Neuronal stem cell (in vitro differentiated cells): Measurements from ENCODE around the gene RPLP1. TPM values are rescaled to one million over a fixed set of nuclear protein-coding genes. Genes with fewer than 3 reads are reported as not detected.

Experiments
- DNase-seq: peaks from one replicate; pipeline ENCODE4 v3.0.0-alpha.2; 2013; ENCODE audit warnings: low spot score
- H2AFZ ChIP-seq: one replicate; pipeline ENCODE4 v1.6.1; 2013; ENCODE audit warnings: mild to moderate bottlenecking, low read length, inconsistent platforms
- H2AK5ac ChIP-seq: 2 replicates; pipeline ENCODE4 v1.6.1; 2013; ENCODE audit warnings: low read depth, mild to moderate bottlenecking, inconsistent platforms, low read length, moderate library complexity, mixed read lengths
- H2BK120ac ChIP-seq: 2 replicates; pipeline ENCODE4 v1.6.1; 2013; ENCODE audit warnings: low read depth, mild to moderate bottlenecking, inconsistent platforms, low read length, moderate library complexity, mixed read lengths
- H2BK12ac ChIP-seq: one replicate; pipeline ENCODE4 v1.6.1; 2013; ENCODE audit warnings: low read length, inconsistent platforms
- H2BK15ac ChIP-seq: 2 replicates; pipeline ENCODE4 v1.6.1; 2013; ENCODE audit warnings: mild to moderate bottlenecking, low read length, inconsistent platforms, mixed read lengths
- H2BK5ac ChIP-seq: one replicate; pipeline ENCODE4 v1.6.1; 2013; ENCODE audit warnings: inconsistent platforms, mild to moderate bottlenecking, low read length, moderate library complexity
- H3K14ac ChIP-seq: one replicate; pipeline ENCODE4 v1.6.1; 2013; ENCODE audit warnings: low read length, inconsistent platforms
- H3K18ac ChIP-seq: 2 replicates; pipeline ENCODE4 v1.6.1; 2013; ENCODE audit warnings: low read length, inconsistent platforms
- H3K23ac ChIP-seq: 2 replicates; pipeline ENCODE4 v1.6.1; 2013; ENCODE audit warnings: low read depth, mild to moderate bottlenecking, mixed read lengths, low read length, inconsistent platforms; ENCODE audit not compliant: poor library complexity
- H3K27ac ChIP-seq: replicated peaks from 3 replicates; pipeline ENCODE4 v1.5.1; 2013; ENCODE audit warnings: low read length, inconsistent platforms
- H3K27me3 ChIP-seq, 3 experiments: 2 replicates each; pipeline ENCODE4 v1.6.1; 2013; ENCODE audit warnings: low read length in 3 of 3, mild to moderate bottlenecking in 2 of 3, inconsistent platforms in 1 of 3, low read depth in 1 of 3, mixed read lengths in 1 of 3, moderate library complexity in 1 of 3; ENCODE audit not compliant: control insufficient read depth in 3 of 3, insufficient read depth in 3 of 3
- H3K36me3 ChIP-seq, 2 donors: replicated peaks in 1 of 2; 2 replicates each; pipeline ENCODE4 v1.6.1; 2013; ENCODE audit warnings: low read length in 2 of 2; ENCODE audit not compliant: control insufficient read depth in 2 of 2, insufficient read depth in 2 of 2
- H3K4ac ChIP-seq: 2 replicates; pipeline ENCODE4 v1.6.1; 2013; ENCODE audit warnings: inconsistent platforms, mild to moderate bottlenecking, low read length, moderate library complexity
- H3K4me1 ChIP-seq, 2 donors: 1 replicate in 1 of 2; 2 replicates in 1 of 2; pipeline ENCODE4 v1.6.1; 2013; ENCODE audit warnings: low read length in 2 of 2, low read depth in 1 of 2; ENCODE audit not compliant: control insufficient read depth in 2 of 2, insufficient read depth in 1 of 2
- H3K4me2 ChIP-seq: one replicate; pipeline ENCODE4 v1.6.1; 2013; ENCODE audit warnings: mild to moderate bottlenecking, low read length, inconsistent platforms; ENCODE audit not compliant: insufficient read depth, poor library complexity, severe bottlenecking
- H3K4me3 ChIP-seq, 2 donors: 2 replicates each; pipeline ENCODE4 v1.5.1; 2013; ENCODE audit warnings: low read length in 2 of 2, mild to moderate bottlenecking in 2 of 2, inconsistent platforms in 1 of 2, moderate library complexity in 1 of 2
- H3K79me1 ChIP-seq: one replicate; pipeline ENCODE4 v1.6.1; 2013; ENCODE audit warnings: low read depth, mild to moderate bottlenecking, inconsistent platforms, low read length, moderate library complexity
- H3K9ac ChIP-seq: one replicate; pipeline ENCODE4 v1.6.1; 2013; ENCODE audit warnings: mild to moderate bottlenecking, low read depth, low read length, inconsistent platforms; ENCODE audit not compliant: poor library complexity
- H3K9me3 ChIP-seq, 2 donors: replicated peaks in 1 of 2; 2 replicates each; pipeline versions ENCODE3 to v1.6.1; 2013; ENCODE audit warnings: low read length in 2 of 2, mild to moderate bottlenecking in 2 of 2, inconsistent platforms in 1 of 2, low read depth in 1 of 2, mixed read lengths in 1 of 2, moderate library complexity in 1 of 2; ENCODE audit not compliant: control insufficient read depth in 2 of 2, insufficient read depth in 1 of 2
- H4K8ac ChIP-seq: one replicate; pipeline ENCODE4 v1.6.1; 2013; ENCODE audit warnings: low read depth, mild to moderate bottlenecking, inconsistent platforms, low read length, moderate library complexity
- H4K91ac ChIP-seq: one replicate; pipeline ENCODE4 v1.6.1; 2013; ENCODE audit warnings: low read length, low read depth, mild to moderate bottlenecking, inconsistent platforms; ENCODE audit not compliant: poor library complexity
- WGBS, 2 donors: extraction: QIAGEN DNeasy Blood & Tissue Kit; methylation state at CpG; one replicate each; pipeline ENCODE4 v1.1.7; 2013; ENCODE audit warnings: missing lambda C conversion rate in 2 of 2, mixed read lengths in 1 of 2; ENCODE audit not compliant: insufficient read length in 2 of 2, insufficient replicate concordance in 1 of 2; ENCODE audit errors: extremely low coverage in 2 of 2; 5-methylcytosine and 5-hydroxymethylcytosine counted together
- small RNA-seq: library from polyadenylated mRNA; stranded (forward); fragments of <200 nt; extraction: miRNeasy Mini kit (QIAGEN cat#:217004); gene quantifications from one replicate; pipeline ENCODE3, GENCODE V24; 2013; ENCODE audit not compliant: insufficient read depth

The RPLP1 gene

DNA sequence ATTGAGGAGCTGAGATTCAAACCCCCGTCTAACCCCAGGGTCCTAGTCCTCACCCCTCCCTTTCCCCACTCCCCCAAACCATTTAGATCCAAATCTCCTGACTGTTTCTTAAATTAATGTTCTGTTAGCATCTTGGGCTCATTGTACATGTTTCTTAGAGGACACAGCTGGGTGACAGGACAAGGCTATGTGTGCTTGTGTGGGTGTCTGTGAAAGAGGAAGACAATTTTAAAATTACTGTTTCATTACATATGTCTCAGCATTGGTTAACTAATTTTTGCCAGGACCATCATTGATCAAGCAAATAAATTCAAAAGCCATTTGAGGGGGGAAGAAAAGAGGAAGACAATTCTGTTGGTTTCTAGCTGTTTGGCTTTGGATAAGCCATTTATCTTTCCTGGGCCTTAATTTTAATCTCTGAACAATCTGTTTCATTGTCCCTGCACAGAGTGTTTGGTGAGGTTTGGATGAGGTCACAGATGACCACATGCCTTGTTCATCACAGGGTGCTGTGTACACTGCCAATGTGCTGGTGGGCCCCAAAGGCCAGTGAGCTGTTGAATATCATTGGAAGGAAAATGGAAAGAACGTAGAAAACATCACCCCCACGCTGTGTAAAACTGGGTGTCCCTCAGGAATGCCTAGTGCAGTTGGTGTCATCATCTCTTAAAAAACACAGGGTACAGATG, 51.9 kb downstream of the RPLP1 start:
- Histone ChIP-seq H3K36me3 (no peaks in the 10 kb centered on the region), H3K9ac (no peak overlapping the region), H3K4me3 (no peak overlapping the region), H4K91ac (no peak overlapping the region), H3K4me2 (no peak overlapping the region), H3K27me3 (peaks cover 0 to 4% (median 0%) of the 10 kb centered on the region in 3 experiments), H2BK12ac (no peak overlapping the region), H3K23ac (no peak overlapping the region), H2BK5ac (no peak overlapping the region), H2BK120ac (no peak overlapping the region), H4K8ac (no peak overlapping the region), H2BK15ac (no peak overlapping the region), H2AK5ac (no peak overlapping the region), H3K27ac (no peak overlapping the region), H3K14ac (no peak overlapping the region), H3K9me3 (no peaks in the 10 kb centered on the region), H3K79me1 (no peaks in the 10 kb centered on the region), H3K4me1 (peaks cover 3 to 5% of the 10 kb centered on the region in 2 donors), H3K4ac (no peak overlapping the region), H2AFZ (no peak overlapping the region), H3K18ac (no peak overlapping the region)
- DNase-seq = no peak
- WGBS, 2 donors = no CpG with 5 or more reads among the region's 3 CpGs

Small RNA genes within 50 kb of the gene (small RNA-seq; reads per million reads assigned to genes)
- gene RF00012 = not detected
